IMR-90 (cell line): ENCODE data around the gene EMSY. TPM values are rescaled to one million over a fixed set of nuclear protein-coding genes. Genes with fewer than 3 reads are reported as not detected.

Experiments used
- ATAC-seq: fragments of 200-7000 bp; cut with Tn5 transposase; 2 replicates; pipeline ENCODE4 v1.9.1; 2020; ENCODE audit warnings: low read depth, mild to moderate bottlenecking, moderate library complexity
- BruUV-seq: library from RNA; stranded (reverse); fragments of 400-500 nt; replicated peaks from 2 replicates; lab custom pipeline; 2021; lab: Mats Ljungman, UMichigan
- CTCF ChIA-PET: fragments of 300-600 bp; formaldehyde crosslinking; extraction: SDS; loops from one replicate; lab custom pipeline; 2021; ENCODE audit warnings: antibody characterized with exemption; lab: Yijun Ruan, JAX
- POLR2A ChIA-PET: fragments of 300-600 bp; sonication (Branson Sonifier 250); formaldehyde crosslinking; loops from one replicate; lab custom pipeline; 2022; ENCODE audit warnings: antibody characterized with exemption; ENCODE audit not compliant: unreplicated experiment; lab: Charles Lee
- DNase-seq: peaks from one replicate; pipeline ENCODE4 v3.0.0; 2013
- H2AFZ ChIP-seq: replicated peaks from 2 replicates; pipeline ENCODE3; 2013; ENCODE audit warnings: low read length, mild to moderate bottlenecking; ENCODE audit not compliant: poor library complexity
- H2AK5ac ChIP-seq: 2 replicates; pipeline ENCODE4 v1.6.1; 2013; ENCODE audit warnings: low read depth, low read length, inconsistent platforms
- H2AK9ac ChIP-seq: replicated peaks from 2 replicates; pipeline ENCODE3; 2013; ENCODE audit warnings: mild to moderate bottlenecking, low read depth, low read length, moderate library complexity; ENCODE audit not compliant: poor library complexity
- H2BK120ac ChIP-seq: 2 replicates; pipeline ENCODE4 v1.6.1; 2013; ENCODE audit warnings: low read depth, low read length, inconsistent platforms
- H2BK15ac ChIP-seq: 3 replicates; pipeline ENCODE4 v1.6.1; 2013; ENCODE audit warnings: low read depth, low read length, inconsistent platforms
- H2BK20ac ChIP-seq: 2 replicates; pipeline ENCODE4 v1.6.1; 2013; ENCODE audit warnings: low read depth, mild to moderate bottlenecking, inconsistent platforms, low read length, moderate library complexity
- H2BK5ac ChIP-seq: 2 replicates; pipeline ENCODE4 v1.6.1; 2013; ENCODE audit warnings: mild to moderate bottlenecking, low read depth, low read length, inconsistent platforms; ENCODE audit not compliant: poor library complexity, severe bottlenecking
- H3K14ac ChIP-seq: replicated peaks from 2 replicates; pipeline ENCODE4 v1.6.1; 2013; ENCODE audit warnings: low read depth, low read length, inconsistent platforms
- H3K18ac ChIP-seq: 2 replicates; pipeline ENCODE4 v1.6.1; 2013; ENCODE audit warnings: low read depth, low read length, control low read depth
- H3K23ac ChIP-seq: 2 replicates; pipeline ENCODE4 v1.6.1; 2013; ENCODE audit warnings: low read depth, low read length, inconsistent platforms
- H3K27ac ChIP-seq: 2 replicates; pipeline ENCODE4 v1.5.1; 2013; ENCODE audit warnings: mild to moderate bottlenecking, control low read depth, low read length; ENCODE audit not compliant: insufficient read depth
- H3K27me3 ChIP-seq: 2 replicates; pipeline ENCODE4 v1.6.1; 2013; ENCODE audit warnings: low read length; ENCODE audit not compliant: control insufficient read depth, insufficient read depth
- H3K36me3 ChIP-seq: 2 replicates; pipeline ENCODE4 v1.6.1; 2013; ENCODE audit warnings: low read length, mixed read lengths; ENCODE audit not compliant: control insufficient read depth, insufficient read depth
- H3K4ac ChIP-seq: 2 replicates; pipeline ENCODE4 v1.6.1; 2013; ENCODE audit warnings: low read depth, low read length, inconsistent platforms
- H3K4me1 ChIP-seq: 2 replicates; pipeline ENCODE4 v1.6.1; 2013; ENCODE audit warnings: low read length, mixed read lengths; ENCODE audit not compliant: control insufficient read depth, insufficient read depth
- H3K4me2 ChIP-seq: 2 replicates; pipeline ENCODE4 v1.6.1; 2013; ENCODE audit warnings: low read depth, mild to moderate bottlenecking, control low read depth, low read length, moderate library complexity
- H3K4me3 ChIP-seq: 2 replicates; pipeline ENCODE4 v1.5.1; 2013; ENCODE audit warnings: low read depth, mild to moderate bottlenecking, control low read depth, low read length, moderate library complexity; ENCODE audit not compliant: insufficient read depth
- H3K56ac ChIP-seq: 2 replicates; pipeline ENCODE4 v1.6.1; 2013; ENCODE audit warnings: low read length, inconsistent platforms; ENCODE audit not compliant: insufficient read depth; ENCODE audit errors: extremely low read depth
- H3K79me1 ChIP-seq, 2 experiments: 2 replicates each; pipeline ENCODE4 v1.6.1; 2013; ENCODE audit warnings: low read length in 2 of 2, inconsistent platforms in 1 of 2, low read depth in 1 of 2
- H3K9ac ChIP-seq: 2 replicates; pipeline ENCODE4 v1.6.1; 2013; ENCODE audit warnings: low read depth, low read length, control low read depth
- H3K9me1 ChIP-seq: 2 replicates; pipeline ENCODE4 v1.6.1; 2013; ENCODE audit warnings: low read length, inconsistent platforms; ENCODE audit not compliant: insufficient read depth
- H3K9me3 ChIP-seq: 2 replicates; pipeline ENCODE4 v1.6.1; 2013; ENCODE audit warnings: low read length; ENCODE audit not compliant: control insufficient read depth, insufficient read depth
- H4K20me1 ChIP-seq: 2 replicates; pipeline ENCODE4 v1.6.1; 2013; ENCODE audit warnings: low read length, inconsistent platforms; ENCODE audit not compliant: insufficient read depth
- H4K5ac ChIP-seq: 2 replicates; pipeline ENCODE4 v1.6.1; 2013; ENCODE audit warnings: mild to moderate bottlenecking, low read depth, low read length, control low read depth
- H4K8ac ChIP-seq, 2 experiments: 2 replicates each; pipeline ENCODE4 v1.6.1; 2013; ENCODE audit warnings: low read depth in 2 of 2, low read length in 2 of 2, control low read depth in 1 of 2, inconsistent platforms in 1 of 2
- H4K91ac ChIP-seq: 2 replicates; pipeline ENCODE4 v1.6.1; 2013; ENCODE audit warnings: low read depth, low read length, inconsistent platforms; ENCODE audit not compliant: insufficient read depth
- CEBPB ChIP-seq: IDR thresholded peaks from 2 replicates; pipeline ENCODE4 v1.6.1; 2012; ENCODE audit warnings: low read depth, low read length, improper control_type of control experiment
- MAZ ChIP-seq: IDR thresholded peaks from 2 replicates; pipeline ENCODE4 v1.6.1; 2012; ENCODE audit warnings: low read depth, mild to moderate bottlenecking, low read length, improper control_type of control experiment, moderate library complexity, borderline replicate concordance
- NFE2L2 ChIP-seq: fragments of 150-350 bp; IDR thresholded peaks from 2 replicates; pipeline ENCODE4 v1.6.1; 2016; ENCODE audit warnings: low read depth, mild to moderate bottlenecking, low read length
- RAD21 ChIP-seq: IDR thresholded peaks from 2 replicates; pipeline ENCODE4 v1.6.1; 2012; ENCODE audit warnings: low read length, improper control_type of control experiment
- RCOR1 ChIP-seq: IDR thresholded peaks from 2 replicates; pipeline ENCODE4 v1.6.1; 2012; ENCODE audit warnings: mild to moderate bottlenecking, low read length, improper control_type of control experiment; ENCODE audit not compliant: insufficient replicate concordance
- SMC3 ChIP-seq: fragments of 150-350 bp; IDR thresholded peaks from 2 replicates; pipeline ENCODE4 v1.6.1; 2016; ENCODE audit warnings: low read depth, mild to moderate bottlenecking, antibody characterized with exemption, low read length, moderate library complexity
- dilution Hi-C: fragments of 300-500 bp; cut with HindIII; formaldehyde crosslinking; loops from one replicate; pipeline ENCODE4 v1.14.3; 2018; ENCODE audit warnings: low sequenced_read_pairs; ENCODE audit not compliant: unreplicated experiment
- in situ Hi-C: fragments of 300-500 bp; cut with MboI; formaldehyde crosslinking; loops from 3 replicates; pipeline ENCODE4 v1.14.3; 2019; ENCODE audit warnings: low sequenced_read_pairs, inconsistent platforms, mixed read lengths
- intact Hi-C: fragments of 100-400 bp; cut with micrococcal nuclease; formaldehyde crosslinking; loops from 2 replicates; pipeline ENCODE4 v1.10.0; 2022
- polyA plus RNA-seq, 3 experiments: library from polyadenylated mRNA; depleted of rRNA; stranded (reverse); fragments of >200 nt; gene quantifications; 2 replicates each; pipeline ENCODE4 v1.2.3, GENCODE V29; 2012; ENCODE audit warnings: low replicate concordance in 1 of 3
- total RNA-seq: library from RNA; depleted of rRNA; stranded (reverse); fragments of >200 nt; gene quantifications from 2 replicates; pipeline ENCODE4 v1.2.3, GENCODE V29; 2012
- TF ChIP-seq, protein P1 (sequence below): fragments of 150-350 bp; IDR thresholded peaks from 2 replicates; pipeline ENCODE4 v1.6.1; 2016; ENCODE audit warnings: low read depth, mild to moderate bottlenecking, low read length, moderate library complexity, borderline replicate concordance
- TF ChIP-seq, protein P2 (sequence below): fragments of 150-350 bp; IDR thresholded peaks from 2 replicates; pipeline ENCODE4 v1.6.1; 2017; ENCODE audit warnings: mild to moderate bottlenecking, antibody characterized with exemption, low read length, low read depth
- TF ChIP-seq, protein P3 (sequence below): conservative IDR thresholded peaks from 2 replicates; pipeline ENCODE4 v1.5.1; 2012; ENCODE audit warnings: mild to moderate bottlenecking, low read depth, low read length, improper control_type of control experiment

Gene EMSY
- total and polyA plus RNA-seq, 2 of the 4 experiments (the other 2 are of a cell fraction), result 14.1 to 22.0 TPM

DNA sequence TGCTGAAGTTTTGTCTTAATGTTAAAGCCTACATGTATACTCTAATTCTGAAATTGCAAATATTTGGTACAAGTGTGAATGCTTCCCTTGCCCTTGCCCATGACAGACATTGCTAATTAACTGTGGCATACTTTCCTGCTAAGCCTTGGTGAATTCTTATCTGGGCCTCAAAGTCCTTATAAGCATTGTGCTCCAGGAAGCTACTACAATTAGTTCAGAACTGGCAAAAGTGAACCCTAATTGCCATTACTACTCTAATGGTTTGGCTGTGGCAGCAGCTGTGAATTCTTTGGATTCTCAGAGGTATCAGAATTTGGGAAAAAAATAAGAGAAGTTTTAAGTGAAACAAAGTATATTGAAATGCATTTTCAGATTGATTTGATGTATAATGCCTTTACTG is 24.3 kb downstream of the EMSY start:
- no peak overlapping the region for H2BK120ac ChIP-seq
- no peak overlapping the region for H3K14ac ChIP-seq
- H3K27me3 ChIP-seq, result no peaks in the 10 kb centered on the region
- H2BK15ac ChIP-seq, result no peak overlapping the region
- intact Hi-C loops (loop anchor here (5.0 kb wide), 1 partner anchor 33 kb away; no protein-coding TSS in a partner anchor), in situ Hi-C loops (no loop called here), dilution Hi-C loops (no loop called here)
- H2BK5ac ChIP-seq, result no peak overlapping the region
- CTCF ChIA-PET, result interaction anchor here (0.8 to 1.2 kb wide), 2 partner anchors 9 to 10 kb away, joined by 3 to 5 read pairs; no protein-coding TSS in a partner anchor
- DNase-seq (no peak), ATAC-seq (no peak)
- H3K27ac ChIP-seq, result no peak overlapping the region
- H4K20me1 ChIP-seq, result no peaks in the 10 kb centered on the region
- no peak overlapping the region for H4K91ac ChIP-seq
- TF ChIP-seq, protein P1, sequence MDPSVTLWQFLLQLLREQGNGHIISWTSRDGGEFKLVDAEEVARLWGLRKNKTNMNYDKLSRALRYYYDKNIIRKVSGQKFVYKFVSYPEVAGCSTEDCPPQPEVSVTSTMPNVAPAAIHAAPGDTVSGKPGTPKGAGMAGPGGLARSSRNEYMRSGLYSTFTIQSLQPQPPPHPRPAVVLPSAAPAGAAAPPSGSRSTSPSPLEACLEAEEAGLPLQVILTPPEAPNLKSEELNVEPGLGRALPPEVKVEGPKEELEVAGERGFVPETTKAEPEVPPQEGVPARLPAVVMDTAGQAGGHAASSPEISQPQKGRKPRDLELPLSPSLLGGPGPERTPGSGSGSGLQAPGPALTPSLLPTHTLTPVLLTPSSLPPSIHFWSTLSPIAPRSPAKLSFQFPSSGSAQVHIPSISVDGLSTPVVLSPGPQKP, result no peak
- TF ChIP-seq, protein P2, sequence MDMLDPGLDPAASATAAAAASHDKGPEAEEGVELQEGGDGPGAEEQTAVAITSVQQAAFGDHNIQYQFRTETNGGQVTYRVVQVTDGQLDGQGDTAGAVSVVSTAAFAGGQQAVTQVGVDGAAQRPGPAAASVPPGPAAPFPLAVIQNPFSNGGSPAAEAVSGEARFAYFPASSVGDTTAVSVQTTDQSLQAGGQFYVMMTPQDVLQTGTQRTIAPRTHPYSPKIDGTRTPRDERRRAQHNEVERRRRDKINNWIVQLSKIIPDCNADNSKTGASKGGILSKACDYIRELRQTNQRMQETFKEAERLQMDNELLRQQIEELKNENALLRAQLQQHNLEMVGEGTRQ, result no peak
- TF ChIP-seq, protein P3, sequence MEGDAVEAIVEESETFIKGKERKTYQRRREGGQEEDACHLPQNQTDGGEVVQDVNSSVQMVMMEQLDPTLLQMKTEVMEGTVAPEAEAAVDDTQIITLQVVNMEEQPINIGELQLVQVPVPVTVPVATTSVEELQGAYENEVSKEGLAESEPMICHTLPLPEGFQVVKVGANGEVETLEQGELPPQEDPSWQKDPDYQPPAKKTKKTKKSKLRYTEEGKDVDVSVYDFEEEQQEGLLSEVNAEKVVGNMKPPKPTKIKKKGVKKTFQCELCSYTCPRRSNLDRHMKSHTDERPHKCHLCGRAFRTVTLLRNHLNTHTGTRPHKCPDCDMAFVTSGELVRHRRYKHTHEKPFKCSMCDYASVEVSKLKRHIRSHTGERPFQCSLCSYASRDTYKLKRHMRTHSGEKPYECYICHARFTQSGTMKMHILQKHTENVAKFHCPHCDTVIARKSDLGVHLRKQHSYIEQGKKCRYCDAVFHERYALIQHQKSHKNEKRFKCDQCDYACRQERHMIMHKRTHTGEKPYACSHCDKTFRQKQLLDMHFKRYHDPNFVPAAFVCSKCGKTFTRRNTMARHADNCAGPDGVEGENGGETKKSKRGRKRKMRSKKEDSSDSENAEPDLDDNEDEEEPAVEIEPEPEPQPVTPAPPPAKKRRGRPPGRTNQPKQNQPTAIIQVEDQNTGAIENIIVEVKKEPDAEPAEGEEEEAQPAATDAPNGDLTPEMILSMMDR, result no peak
- no peak for TF ChIP-seq SMC3
- TF ChIP-seq NFE2L2, result no peak
- TF ChIP-seq MAZ, result no peak
- no peak for TF ChIP-seq CEBPB
- no peak for TF ChIP-seq RCOR1
- TF ChIP-seq RAD21, result no peak
- H3K36me3 ChIP-seq, result peaks cover 8% of the 10 kb centered on the region
- H3K4ac ChIP-seq, result no peak overlapping the region
- H2BK20ac ChIP-seq, result no peak overlapping the region
- no peak overlapping the region for H4K5ac ChIP-seq
- H3K9me1 ChIP-seq, result peaks cover 3% of the 10 kb centered on the region; the same call in 1 of the 2 replicates
- no peaks in the 10 kb centered on the region for H3K4me1 ChIP-seq
- POLR2A ChIA-PET, result no interaction called here
- H2AK9ac ChIP-seq, result no peak overlapping the region
- no peak overlapping the region for H3K9ac ChIP-seq
- H3K4me2 ChIP-seq, result no peak overlapping the region
- peaks cover 7 to 11% of the 10 kb centered on the region in 2 experiments; a peak in 3 of 4 replicates for H3K79me1 ChIP-seq
- no peak overlapping the region for H3K23ac ChIP-seq
- H3K18ac ChIP-seq, result no peak overlapping the region
- H2AK5ac ChIP-seq, result no peak overlapping the region
- no peak overlapping the region for H3K56ac ChIP-seq
- no peaks in the 10 kb centered on the region for H3K9me3 ChIP-seq
- no peak overlapping the region for H3K4me3 ChIP-seq
- no peak overlapping the region for H4K8ac ChIP-seq
- no TSS peak for BruUV-seq
- H2AFZ ChIP-seq, result no peak overlapping the region
